ENCODE data around the gene APP.

The APP gene

GRCh38 chr21:26077521-26077920 is 93.0 kb downstream of the APP start:
- TF ChIP-seq ZNF565 (CRISPR knock-in tag; conservative IDR thresholded peaks at IDR 0.05; ENCODE audit: low read depth) (no peak), CREB5 (CRISPR knock-in tag; IDR thresholded peaks at IDR 0.05; ENCODE audit: low read depth) (no peak), ZNF8 (CRISPR knock-in tag; IDR thresholded peaks at IDR 0.05) (no peak), POU6F1 (CRISPR knock-in tag; IDR thresholded peaks at IDR 0.05; ENCODE audit: borderline replicate concordance, low read depth) (no peak), ISL1 (CRISPR knock-in tag; IDR thresholded peaks at IDR 0.05) (0 out of 2 replicates have a peak, but pooled peaks have one; percentile 12), TSHZ2 (CRISPR knock-in tag; IDR thresholded peaks at IDR 0.05) (no peak)
- ATAC-seq = no peak

- TF ChIP-seq ZC3H10 (CRISPR knock-in tag; IDR thresholded peaks at IDR 0.05) (no peak), ZFP30 (CRISPR knock-in tag; IDR thresholded peaks at IDR 0.05) (0 out of 2 replicates have a peak, but pooled peaks have one; percentile 18), CSRNP3 (CRISPR knock-in tag; IDR thresholded peaks at IDR 0.05) (no peak), SNAI2 (CRISPR knock-in tag; IDR thresholded peaks at IDR 0.05) (no peak), CREB5 (CRISPR knock-in tag; IDR thresholded peaks at IDR 0.05; ENCODE audit: low read depth) (no peak), PPARA (CRISPR knock-in tag; IDR thresholded peaks at IDR 0.05; ENCODE audit: borderline replicate concordance) (no peak), GLIS3 (CRISPR knock-in tag; IDR thresholded peaks at IDR 0.05) (no peak), ZFP3 (CRISPR knock-in tag; IDR thresholded peaks at IDR 0.05) (no peak)
- peak; percentile 84 for ATAC-seq
These were observed 97.6 kb downstream of the APP start for GRCh38 chr21:26072666-26073615.

GRCh38 chr21:26070822-26071425 is 99.6 kb downstream of the APP start:
- no peak for TF ChIP-seq TOX (CRISPR knock-in tag; IDR thresholded peaks at IDR 0.05; ENCODE audit: borderline replicate concordance)
- no peak for TF ChIP-seq TCF4 (CRISPR knock-in tag; IDR thresholded peaks at IDR 0.05; ENCODE audit: borderline replicate concordance)
- no peak for TF ChIP-seq ZNF565 (CRISPR knock-in tag; conservative IDR thresholded peaks at IDR 0.05; ENCODE audit: low read depth)
- TF ChIP-seq ZC3H10 (CRISPR knock-in tag; IDR thresholded peaks at IDR 0.05) = no peak
- TF ChIP-seq ARNTL (CRISPR knock-in tag; IDR thresholded peaks at IDR 0.05; ENCODE audit: borderline replicate concordance, low read depth) = no peak
- no peak for TF ChIP-seq SNAI2 (CRISPR knock-in tag; IDR thresholded peaks at IDR 0.05)
- no peak for TF ChIP-seq CREB5 (CRISPR knock-in tag; IDR thresholded peaks at IDR 0.05; ENCODE audit: low read depth)
- TF ChIP-seq CSRNP3 (CRISPR knock-in tag; IDR thresholded peaks at IDR 0.05) = no peak
- no peak for TF ChIP-seq TSHZ2 (CRISPR knock-in tag; IDR thresholded peaks at IDR 0.05)
- TF ChIP-seq ZFP30 (CRISPR knock-in tag; IDR thresholded peaks at IDR 0.05) = no peak
- TF ChIP-seq OSR1 (CRISPR knock-in tag; IDR thresholded peaks at IDR 0.05) = no peak
- no peak for TF ChIP-seq GLIS3 (CRISPR knock-in tag; IDR thresholded peaks at IDR 0.05)
- peak; percentile 69 for ATAC-seq
